Hepatocyte (in vitro differentiated cells): ENCODE data around the gene PDPN. TPM values are rescaled to one million over a fixed set of nuclear protein-coding genes. Genes with fewer than 3 reads are reported as not detected.
"Not testable (repeated sequence)": the region's sequence is repeated elsewhere in the genome, so short reads cannot be mapped to it uniquely, and the experiment has no call there.

ENCODE experiments used
- DNase-seq: peaks from one replicate; pipeline ENCODE4 v3.0.0-alpha.2; 2016; ENCODE audit warnings: low spot score
- H2AFZ ChIP-seq: fragments of 200-600 bp; sonication (generic); 2 replicates; pipeline ENCODE4 v1.6.0; 2016; ENCODE audit warnings: antibody characterized with exemption, mild to moderate bottlenecking
- H3K27ac ChIP-seq: fragments of 200-600 bp; sonication (generic); 2 replicates; pipeline ENCODE4 v1.5.1; 2016; ENCODE audit warnings: mild to moderate bottlenecking
- H3K27me3 ChIP-seq: fragments of 200-600 bp; sonication (generic); 2 replicates; pipeline ENCODE4 v1.6.1; 2016
- H3K36me3 ChIP-seq: fragments of 200-600 bp; sonication (generic); replicated peaks from 2 replicates; pipeline ENCODE4 v1.5.1; 2016; ENCODE audit warnings: low read depth; ENCODE audit not compliant: insufficient read depth
- H3K4me1 ChIP-seq: fragments of 200-600 bp; sonication (generic); 2 replicates; pipeline ENCODE4 v1.5.1; 2016; ENCODE audit warnings: mild to moderate bottlenecking, moderate library complexity; ENCODE audit not compliant: insufficient read depth
- H3K4me2 ChIP-seq: fragments of 200-600 bp; sonication (generic); 2 replicates; pipeline ENCODE4 v1.6.0; 2016
- H3K4me3 ChIP-seq: fragments of 200-600 bp; sonication (generic); 2 replicates; pipeline ENCODE4 v1.5.1; 2016; ENCODE audit warnings: mild to moderate bottlenecking
- H3K79me2 ChIP-seq: fragments of 200-600 bp; sonication (generic); 2 replicates; pipeline ENCODE4 v1.6.0; 2017; ENCODE audit warnings: mild to moderate bottlenecking
- H3K9me2 ChIP-seq: fragments of 200-600 bp; sonication (generic); replicated peaks from 2 replicates; pipeline ENCODE4 v1.6.0; 2017; ENCODE audit warnings: mild to moderate bottlenecking; ENCODE audit not compliant: insufficient read depth
- H3K9me3 ChIP-seq: fragments of 200-600 bp; sonication (generic); 2 replicates; pipeline ENCODE4 v1.5.1; 2016; ENCODE audit warnings: low read depth, mild to moderate bottlenecking
- H4K20me1 ChIP-seq: fragments of 200-600 bp; sonication (generic); 2 replicates; pipeline ENCODE4 v1.6.0; 2016; ENCODE audit warnings: mild to moderate bottlenecking; ENCODE audit not compliant: insufficient read depth, poor library complexity, severe bottlenecking
- CTCF ChIP-seq: fragments of 200-600 bp; sonication (generic); IDR thresholded peaks from 2 replicates; pipeline ENCODE4 v1.5.1; 2016; ENCODE audit warnings: antibody characterized with exemption, mild to moderate bottlenecking; ENCODE audit not compliant: poor library complexity
- EZH2 ChIP-seq: fragments of 200-600 bp; sonication (generic); IDR thresholded peaks from 2 replicates; pipeline ENCODE4 v1.6.1; 2016; ENCODE audit warnings: antibody characterized with exemption, mild to moderate bottlenecking, borderline replicate concordance
- EZH2phosphoT487 ChIP-seq: fragments of 200-600 bp; sonication (generic); IDR thresholded peaks from one replicate; pipeline ENCODE4 v1.6.1; 2018; ENCODE audit warnings: antibody characterized with exemption, mild to moderate bottlenecking, low read depth, moderate library complexity; ENCODE audit not compliant: unreplicated experiment, severe bottlenecking
- WGBS: methylation state at CpG from one replicate; pipeline ENCODE4 v1.1.6; 2016; ENCODE audit warnings: low lambda C conversion rate; ENCODE audit errors: missing lambda C conversion rate; 5-methylcytosine and 5-hydroxymethylcytosine counted together
- polyA plus RNA-seq: library from polyadenylated mRNA; unstranded; fragments of >200 nt; fragmentation: Nextera tagmentation; extraction: Ambion mirVana; gene quantifications from 2 replicates; pipeline ENCODE4 v1.2.1, GENCODE V29; 2016
- total RNA-seq: library from RNA; depleted of rRNA; stranded (reverse); fragments of >200 nt; gene quantifications from 2 replicates; pipeline ENCODE4 v1.2.3, GENCODE V29; 2014

Gene PDPN
- total and polyA plus RNA-seq, 2 experiments from 2014 or later: 305 to 478 TPM

DNA sequence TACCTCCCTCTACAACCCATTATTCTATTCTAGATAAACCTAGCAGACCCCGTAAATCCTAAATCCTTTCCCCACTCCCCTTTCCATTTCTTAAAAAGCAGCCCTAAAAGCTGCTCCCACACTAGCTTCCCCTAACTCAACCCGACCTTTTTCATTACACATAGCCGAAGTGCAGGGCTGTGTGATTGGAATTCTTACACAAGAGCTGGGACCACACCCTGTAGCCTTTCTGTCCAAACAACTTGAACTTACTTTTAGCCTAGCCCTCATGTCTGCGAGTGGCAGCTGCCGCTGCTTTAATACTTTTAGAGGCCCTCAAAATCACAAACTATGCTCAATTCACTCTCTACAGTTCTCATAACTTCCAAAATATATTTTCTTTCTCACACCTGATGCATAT lies 19.6 kb upstream of the PDPN start:
- DNase-seq: no peak
- TF ChIP-seq CTCF (no peak), EZH2phosphoT487 (no peak), EZH2 (no peak)
- H3K4me1 ChIP-seq: no peaks in the 10 kb centered on the region
- H3K79me2 ChIP-seq: no peaks in the 10 kb centered on the region
- H3K9me2 ChIP-seq: no peaks in the 10 kb centered on the region
- H4K20me1 ChIP-seq: no peaks in the 10 kb centered on the region
- no peaks in the 10 kb centered on the region for H3K27me3 ChIP-seq
- H3K36me3 ChIP-seq: no peaks in the 10 kb centered on the region
- no peak overlapping the region for H2AFZ ChIP-seq
- WGBS: 74% methylated on average over 5 of the region's 5 CpGs
- H3K9me3 ChIP-seq: no peaks in the 10 kb centered on the region
- no peak overlapping the region for H3K4me2 ChIP-seq
- no peak overlapping the region for H3K4me3 ChIP-seq
- H3K27ac ChIP-seq: no peak overlapping the region

DNA sequence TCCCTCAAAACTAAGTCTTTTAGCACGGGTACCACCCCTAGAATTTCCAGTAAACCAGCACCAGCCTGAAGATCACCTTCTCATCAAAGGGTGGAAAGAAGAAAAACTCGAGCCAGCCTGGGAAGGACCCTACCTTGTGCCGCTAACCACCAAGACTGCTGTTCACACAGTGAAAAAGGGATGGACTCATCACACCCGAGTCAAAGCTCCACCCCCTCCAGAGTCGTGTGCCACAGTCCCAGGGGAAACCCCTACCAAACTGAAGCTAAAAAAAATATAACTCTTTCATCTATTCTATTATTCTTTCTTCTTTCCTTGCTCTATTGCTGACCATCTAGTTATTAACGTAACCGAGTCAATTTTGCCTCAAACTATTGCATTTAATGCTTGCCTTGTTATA lies 13.2 kb upstream of the PDPN start:
- H4K20me1 ChIP-seq, H3K9me3 ChIP-seq, DNase-seq, H3K4me1 ChIP-seq, H3K27ac ChIP-seq, H3K9me2 ChIP-seq, H3K79me2 ChIP-seq, H3K27me3 ChIP-seq, H3K4me3 ChIP-seq, H3K36me3 ChIP-seq, H3K4me2 ChIP-seq, H2AFZ ChIP-seq: not testable (repeated sequence)
- 73% methylated on average over 7 of the region's 7 CpGs for WGBS

DNA sequence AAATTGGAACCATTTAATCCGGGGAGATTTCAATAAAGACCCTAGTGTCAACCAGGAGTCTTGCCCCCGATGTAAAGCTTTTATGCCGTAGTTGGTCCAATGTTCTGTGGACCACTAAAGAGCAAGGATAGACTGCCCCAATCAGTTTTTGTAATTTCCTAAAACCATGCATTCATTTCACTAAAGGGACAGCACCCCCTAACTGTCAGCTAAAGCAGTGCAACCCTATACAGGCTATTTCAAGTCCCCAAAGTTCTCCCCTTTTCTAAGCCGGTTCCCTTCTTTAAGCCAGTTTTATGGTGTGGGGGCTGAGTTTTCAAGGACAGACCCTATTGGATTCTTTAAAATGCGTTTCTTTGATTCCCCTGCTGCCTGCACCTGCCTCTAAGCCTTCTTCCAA lies 12.7 kb upstream of the PDPN start:
- 75% methylated on average over 5 of the region's 5 CpGs for WGBS
- no peaks in the 10 kb centered on the region for H3K27me3 ChIP-seq
- no peaks in the 10 kb centered on the region for H3K36me3 ChIP-seq
- no peak for DNase-seq
- H3K4me2 ChIP-seq: no peak overlapping the region
- H3K9me3 ChIP-seq: no peaks in the 10 kb centered on the region
- H3K79me2 ChIP-seq: no peaks in the 10 kb centered on the region
- H2AFZ ChIP-seq: no peak overlapping the region
- peak; percentile 18 for TF ChIP-seq CTCF
- no peak for TF ChIP-seq EZH2
- TF ChIP-seq EZH2phosphoT487: no peak
- no peaks in the 10 kb centered on the region for H3K9me2 ChIP-seq
- H3K27ac ChIP-seq: no peak overlapping the region
- no peak overlapping the region for H3K4me3 ChIP-seq
- no peaks in the 10 kb centered on the region for H4K20me1 ChIP-seq
- no peaks in the 10 kb centered on the region for H3K4me1 ChIP-seq

DNA sequence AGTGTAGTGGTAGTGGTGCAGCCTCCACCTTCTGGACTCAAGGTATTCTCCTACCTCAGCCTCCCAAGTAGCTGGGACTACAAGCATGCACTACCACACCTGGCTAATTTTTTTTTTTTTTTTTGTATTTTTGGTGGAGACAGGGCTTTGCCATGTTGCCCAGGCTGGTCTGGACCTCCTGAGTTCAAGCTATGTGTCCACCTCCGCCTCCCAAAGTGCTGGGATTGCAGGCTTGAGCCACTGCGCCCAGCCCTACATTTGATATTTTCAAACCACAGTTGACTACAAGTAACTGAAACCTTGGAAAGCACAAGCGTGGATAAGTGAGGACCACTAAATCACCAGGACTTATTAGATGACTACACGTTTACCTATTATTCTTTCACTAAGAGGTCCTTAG lies 10.0 kb upstream of the PDPN start:
- H3K9me3 ChIP-seq: no peaks in the 10 kb centered on the region
- H3K9me2 ChIP-seq: no peaks in the 10 kb centered on the region
- no peaks in the 10 kb centered on the region for H3K27me3 ChIP-seq
- TF ChIP-seq CTCF (no peak), EZH2 (no peak), EZH2phosphoT487 (no peak)
- peaks cover under 1% of the 10 kb centered on the region for H3K4me1 ChIP-seq
- no peak overlapping the region for H3K27ac ChIP-seq
- H3K4me3 ChIP-seq: no peak overlapping the region
- 91% methylated on average over 4 of the region's 4 CpGs for WGBS
- H3K4me2 ChIP-seq: no peak overlapping the region
- DNase-seq: no peak
- H3K79me2 ChIP-seq: no peaks in the 10 kb centered on the region
- H2AFZ ChIP-seq: no peak overlapping the region
- no peaks in the 10 kb centered on the region for H4K20me1 ChIP-seq
- no peaks in the 10 kb centered on the region for H3K36me3 ChIP-seq
